GM20000 (cell line): Measurements from ENCODE around the gene IDI2.
A peak's percentile ranks its signal among the peaks of the same experiment; 100 is the strongest.

Source experiments
- DNase-seq: peaks from one replicate; pipeline ENCODE4 v3.0.0; 2012; ENCODE audit warnings: low spot score
- CTCF ChIP-seq: IDR thresholded peaks from 2 replicates; pipeline ENCODE4 v1.5.1; 2012; ENCODE audit warnings: mild to moderate bottlenecking, control low read depth; ENCODE audit errors: extremely low read depth, missing control alignments

IDI2 gene

DNA sequence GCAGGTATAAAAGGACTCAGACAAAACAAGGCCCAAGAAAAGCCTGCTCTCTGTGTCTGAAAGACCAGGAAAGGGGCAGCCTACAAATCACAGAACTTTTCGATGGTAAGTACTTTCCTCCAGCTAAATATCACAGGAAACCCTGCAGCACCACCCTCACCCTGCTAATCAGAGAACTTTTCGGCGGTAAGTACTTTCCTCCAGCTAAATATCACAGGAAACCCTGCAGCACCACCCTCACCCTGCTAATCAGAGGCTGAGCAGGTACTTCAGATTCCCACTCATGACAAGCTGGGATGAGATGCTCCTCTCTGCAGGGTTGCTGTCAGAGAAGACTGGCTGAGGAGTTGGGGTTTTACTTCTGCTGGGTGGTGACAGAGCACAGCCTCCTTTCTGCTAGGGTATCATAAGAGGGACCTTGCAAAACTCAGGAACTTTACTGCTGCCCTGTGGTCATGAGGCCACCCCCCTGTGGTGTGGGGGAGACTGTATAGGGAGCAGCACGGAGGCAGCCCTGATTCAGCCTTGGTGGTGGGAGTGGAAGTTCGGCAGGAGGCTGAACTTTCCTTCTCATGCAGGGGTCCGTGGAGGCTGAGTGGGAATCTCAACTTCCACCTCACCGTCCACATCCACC, 37.7 kb upstream of the IDI2 start:
- no peak for TF ChIP-seq CTCF
- DNase-seq: no peak

- TF ChIP-seq CTCF: no peak
- no peak for DNase-seq
Measured at GRCh38 chr10:1061930-1062774, 36.5 kb upstream of the IDI2 start.

- TF ChIP-seq CTCF: no peak
- DNase-seq: no peak
Measured at GRCh38 chr10:1059902-1060301, 34.2 kb upstream of the IDI2 start.

- DNase-seq: no peak
- no peak for TF ChIP-seq CTCF
Measured at GRCh38 chr10:1058017-1058416, 32.4 kb upstream of the IDI2 start.

DNA sequence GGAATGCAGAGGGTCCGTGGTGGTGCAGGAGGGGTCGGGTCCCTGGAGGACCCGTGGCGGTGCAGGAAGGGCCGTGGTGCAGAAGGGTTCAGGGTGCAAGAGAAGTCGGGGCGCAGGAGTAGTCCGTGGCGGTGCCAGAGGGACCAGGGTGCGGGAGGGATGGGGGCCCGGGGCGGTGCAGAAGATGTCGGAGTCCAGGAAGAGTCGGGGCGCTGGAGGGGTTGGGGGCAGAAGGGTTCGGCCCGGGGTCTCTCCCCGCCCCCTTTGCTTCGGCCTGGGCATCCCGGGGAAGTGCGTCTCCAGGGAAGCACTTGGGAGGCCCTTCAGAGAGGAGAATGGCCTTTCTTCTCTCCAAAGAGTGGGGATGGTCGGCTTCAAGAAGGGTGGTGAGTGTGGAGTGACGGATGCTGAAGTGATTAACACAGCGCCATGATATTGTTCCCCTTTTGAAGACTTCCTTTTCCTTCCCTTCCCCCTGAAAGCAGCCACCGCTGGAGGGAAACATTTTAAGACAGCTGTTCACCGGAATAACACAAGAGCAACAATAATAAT, 31.5 kb upstream of the IDI2 start:
- DNase-seq: peak; percentile 44
- TF ChIP-seq CTCF: no peak

DNA sequence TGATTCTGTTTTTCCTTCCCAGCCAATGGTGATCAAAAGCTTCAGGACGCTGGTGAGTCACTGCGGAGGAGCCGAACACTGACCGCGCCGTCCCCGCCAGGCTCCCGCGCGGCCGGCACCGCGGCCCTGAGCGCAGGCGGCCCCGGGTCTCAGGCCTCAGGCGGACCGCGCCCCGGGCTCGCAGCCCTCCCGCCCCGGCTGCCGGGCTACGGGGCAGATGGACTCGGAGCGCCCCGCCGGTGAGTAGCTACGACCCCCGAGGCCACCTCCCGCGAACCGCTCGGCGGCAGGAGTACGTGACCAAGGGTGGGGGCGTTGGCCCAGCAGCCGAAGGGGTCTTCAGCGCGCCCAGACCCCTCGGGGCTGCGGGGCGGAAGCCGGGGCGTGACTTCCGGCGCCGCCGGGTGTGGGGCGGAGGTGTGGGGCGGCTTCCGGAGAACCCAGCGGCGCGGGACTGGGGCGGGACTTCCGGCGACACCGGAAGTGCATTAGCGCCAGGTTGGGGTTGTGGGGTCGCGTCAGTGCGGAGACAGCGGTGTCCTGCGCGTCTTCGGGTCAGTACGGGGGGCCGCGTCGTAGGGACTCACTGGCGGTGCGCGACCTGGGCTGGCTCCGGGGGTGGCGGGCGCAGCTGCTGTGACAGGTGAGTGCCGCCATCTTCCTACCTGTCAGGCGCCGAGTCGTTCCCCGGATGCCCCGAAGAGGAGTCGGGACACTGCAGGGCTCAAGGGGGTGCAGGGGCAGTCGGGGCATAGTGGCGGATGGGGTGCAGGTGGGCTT, 30.9 kb upstream of the IDI2 start, which contains the start of gene WDR37:
Gene WDR37 (plus strand): TSS at position 60 of the 780 bp plus-strand sequence. CDS start 15,771 bp downstream, outside the sequence.
- no peak for TF ChIP-seq CTCF
- peak; percentile 97 for DNase-seq
